SK-N-MC (cell line): Measurements from ENCODE around the gene KCNE2.

Experiments
- EZH2 ChIP-seq: fragments of 200-600 bp; sonication (generic); IDR thresholded peaks from one replicate; pipeline ENCODE4 v1.6.1; 2017; ENCODE audit warnings: antibody characterized with exemption
- POLR2AphosphoS5 ChIP-seq: IDR thresholded peaks from 2 replicates; pipeline ENCODE4 v1.6.1; 2012; ENCODE audit warnings: mild to moderate bottlenecking, low read depth, low read length, borderline replicate concordance

GRCh38 chr21:34360488-34361241, 3.1 kb upstream of the KCNE2 start:
- TF ChIP-seq POLR2AphosphoS5 (no peak), EZH2 (no peak)
